Natural killer cell (primary cell): Measurements from ENCODE around the gene CROCC2. TPM values are rescaled to one million over a fixed set of nuclear protein-coding genes. Genes with fewer than 3 reads are reported as not detected.

Experiments used
- ATAC-seq, 3 donors: fragments of 150-1000 bp in 2 of 3; fragments of 200-7000 bp in 1 of 3; cut with Tn5 transposase; 1 replicate in 1 of 3; 2 replicates in 2 of 3; pipeline ENCODE4 v1.10.0; 2021; ENCODE audit warnings: mild to moderate bottlenecking in 2 of 3, moderate library complexity in 2 of 3
- DNase-seq, 2 donors: peaks; one replicate each; pipeline versions ENCODE4 v3.0.0 to v3.0.0-alpha.2; 2013 to 2021; ENCODE audit warnings: mixed read lengths in 1 of 2
- H3K27ac ChIP-seq: one replicate; pipeline ENCODE4 v1.5.1; 2013; ENCODE audit warnings: mild to moderate bottlenecking, low read length
- H3K27me3 ChIP-seq: one replicate; pipeline ENCODE4 v1.6.1; 2013; ENCODE audit warnings: low read length; ENCODE audit not compliant: control insufficient read depth, insufficient read depth
- H3K36me3 ChIP-seq: one replicate; pipeline ENCODE4 v1.6.1; 2013; ENCODE audit warnings: low read length; ENCODE audit not compliant: control insufficient read depth, insufficient read depth
- H3K4me1 ChIP-seq: one replicate; pipeline ENCODE4 v1.6.1; 2013; ENCODE audit warnings: low read length; ENCODE audit not compliant: control insufficient read depth, insufficient read depth
- H3K4me3 ChIP-seq: one replicate; pipeline ENCODE4 v1.5.1; 2013; ENCODE audit warnings: low read length
- H3K9me3 ChIP-seq: one replicate; pipeline ENCODE4 v1.6.1; 2013; ENCODE audit warnings: low read length; ENCODE audit not compliant: control insufficient read depth, insufficient read depth
- H3K27ac Mint-ChIP-seq, 2 donors: one replicate each; pipeline ENCODE4 v1.8.0; 2022; ENCODE audit warnings: mild to moderate bottlenecking in 2 of 2, mixed read lengths in 2 of 2, moderate library complexity in 1 of 2
- H3K27me3 Mint-ChIP-seq, 2 donors: one replicate each; pipeline ENCODE4 v1.8.0; 2022; ENCODE audit warnings: low read depth in 2 of 2, mixed read lengths in 2 of 2
- H3K36me3 Mint-ChIP-seq: one replicate; pipeline ENCODE4 v1.8.0; 2022; ENCODE audit warnings: mixed read lengths
- H3K4me1 Mint-ChIP-seq, 2 donors: one replicate each; pipeline ENCODE4 v1.8.0; 2022; ENCODE audit warnings: mixed read lengths in 2 of 2
- H3K4me3 Mint-ChIP-seq: one replicate; pipeline ENCODE4 v1.8.0; 2022; ENCODE audit warnings: mild to moderate bottlenecking, moderate library complexity, mixed read lengths
- H3K9me3 Mint-ChIP-seq, 2 donors: one replicate each; pipeline ENCODE4 v1.8.0; 2022; ENCODE audit warnings: mixed read lengths in 2 of 2
- WGBS: methylation state at CpG from one replicate; pipeline ENCODE4 v1.1.7; 2013; ENCODE audit warnings: missing lambda C conversion rate; ENCODE audit not compliant: insufficient coverage; 5-methylcytosine and 5-hydroxymethylcytosine counted together
- intact Hi-C: fragments of 100-400 bp; cut with micrococcal nuclease; formaldehyde crosslinking; loops from one replicate; pipeline ENCODE4 v1.14.2; 2022
- total RNA-seq, 4 donors: library from RNA; stranded (reverse); fragments of 120-200 nt in 1 of 4; gene quantifications; one replicate each; pipeline versions ENCODE4 v1.2.3 to v1.2.4, GENCODE V29; 2013 to 2022
- TF ChIP-seq, protein P1 (sequence below): fragments of 200-600 bp; IDR thresholded peaks from one replicate; pipeline ENCODE4 v1.8.0; 2022; ENCODE audit warnings: antibody characterized with exemption

The CROCC2 gene
- total RNA-seq, 3 donors from 2014 or later (not counting 1 experiment from before 2014, with no cell fraction given) = 0.14 TPM; not detected in 2

DNA sequence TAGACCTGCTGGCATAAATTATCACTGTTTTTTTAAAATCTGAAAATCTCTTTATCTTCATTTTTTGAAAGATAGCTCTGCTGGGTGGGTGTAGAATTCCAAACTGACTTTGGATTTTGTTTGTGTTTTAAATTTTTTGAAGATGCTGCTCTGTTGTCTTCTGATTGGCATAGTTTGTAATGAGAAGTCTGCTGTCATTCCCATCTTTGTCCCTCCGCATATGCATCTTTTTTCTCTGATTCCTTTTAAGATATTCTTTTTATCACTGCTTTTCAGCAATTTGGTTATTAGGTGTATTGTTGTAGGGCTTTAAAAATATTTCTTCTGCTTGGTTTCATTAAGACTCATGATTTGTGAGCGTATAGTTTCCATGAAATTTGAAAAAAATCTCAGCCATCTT, 99.4 kb downstream of the CROCC2 start:
- ATAC-seq (no peak), DNase-seq (no peak)
- Mint-ChIP-seq H3K27ac (no peak overlapping the region), H3K9me3 (peaks cover 2 to 11% of the 10 kb centered on the region in 2 donors), H3K36me3 (peaks cover 9% of the 10 kb centered on the region), H3K4me3 (no peak overlapping the region), H3K4me1 (peaks cover 0 to 17% of the 10 kb centered on the region in 2 donors), H3K27me3 (peaks cover 17 to 21% of the 10 kb centered on the region in 2 donors)
- no CpG with 5 or more reads among the region's 2 CpGs for WGBS
- intact Hi-C loops = no loop called here
- TF ChIP-seq, protein P1, sequence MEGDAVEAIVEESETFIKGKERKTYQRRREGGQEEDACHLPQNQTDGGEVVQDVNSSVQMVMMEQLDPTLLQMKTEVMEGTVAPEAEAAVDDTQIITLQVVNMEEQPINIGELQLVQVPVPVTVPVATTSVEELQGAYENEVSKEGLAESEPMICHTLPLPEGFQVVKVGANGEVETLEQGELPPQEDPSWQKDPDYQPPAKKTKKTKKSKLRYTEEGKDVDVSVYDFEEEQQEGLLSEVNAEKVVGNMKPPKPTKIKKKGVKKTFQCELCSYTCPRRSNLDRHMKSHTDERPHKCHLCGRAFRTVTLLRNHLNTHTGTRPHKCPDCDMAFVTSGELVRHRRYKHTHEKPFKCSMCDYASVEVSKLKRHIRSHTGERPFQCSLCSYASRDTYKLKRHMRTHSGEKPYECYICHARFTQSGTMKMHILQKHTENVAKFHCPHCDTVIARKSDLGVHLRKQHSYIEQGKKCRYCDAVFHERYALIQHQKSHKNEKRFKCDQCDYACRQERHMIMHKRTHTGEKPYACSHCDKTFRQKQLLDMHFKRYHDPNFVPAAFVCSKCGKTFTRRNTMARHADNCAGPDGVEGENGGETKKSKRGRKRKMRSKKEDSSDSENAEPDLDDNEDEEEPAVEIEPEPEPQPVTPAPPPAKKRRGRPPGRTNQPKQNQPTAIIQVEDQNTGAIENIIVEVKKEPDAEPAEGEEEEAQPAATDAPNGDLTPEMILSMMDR = no peak
- Histone ChIP-seq H3K9me3 (peaks cover 14% of the 10 kb centered on the region), H3K4me3 (no peak overlapping the region), H3K27ac (no peak overlapping the region), H3K27me3 (no peaks in the 10 kb centered on the region), H3K4me1 (peaks cover 14% of the 10 kb centered on the region), H3K36me3 (no peaks in the 10 kb centered on the region)

GRCh38 chr2:241006412-241006811, 100.3 kb downstream of the CROCC2 start:
- Histone ChIP-seq H3K27me3 (no peaks in the 10 kb centered on the region), H3K4me3 (no peak overlapping the region), H3K36me3 (no peaks in the 10 kb centered on the region), H3K9me3 (peaks cover 14% of the 10 kb centered on the region), H3K4me1 (peaks cover 14% of the 10 kb centered on the region), H3K27ac (no peak overlapping the region)
- Mint-ChIP-seq H3K27ac (no peak overlapping the region), H3K4me1 (peaks cover 0 to 17% of the 10 kb centered on the region in 2 donors), H3K9me3 (peaks cover 2 to 11% of the 10 kb centered on the region in 2 donors), H3K4me3 (no peak overlapping the region), H3K36me3 (peaks cover 9% of the 10 kb centered on the region), H3K27me3 (peaks cover 17 to 20% of the 10 kb centered on the region in 2 donors)
- 77% methylated on average over 2 of the region's 3 CpGs for WGBS
- intact Hi-C loops = no loop called here
- DNase-seq (no peak), ATAC-seq (no peak)
- TF ChIP-seq, protein P1 = no peak

- ATAC-seq (no peak), DNase-seq (no peak)
- Histone ChIP-seq H3K9me3 (peaks cover 14% of the 10 kb centered on the region), H3K27ac (no peak overlapping the region), H3K36me3 (no peaks in the 10 kb centered on the region), H3K4me1 (peaks cover 14% of the 10 kb centered on the region), H3K4me3 (no peak overlapping the region), H3K27me3 (no peaks in the 10 kb centered on the region)
- 97% methylated on average over 7 of the region's 7 CpGs for WGBS
- intact Hi-C loops = no loop called here
- peaks cover 17 to 20% of the 10 kb centered on the region in 2 donors for H3K27me3 Mint-ChIP-seq
- peaks cover 0 to 17% of the 10 kb centered on the region in 2 donors for H3K4me1 Mint-ChIP-seq
- H3K9me3 Mint-ChIP-seq = peaks cover 2 to 11% of the 10 kb centered on the region in 2 donors
- peaks cover 9% of the 10 kb centered on the region for H3K36me3 Mint-ChIP-seq
- no peak overlapping the region for H3K27ac Mint-ChIP-seq
- H3K4me3 Mint-ChIP-seq = no peak overlapping the region
- TF ChIP-seq, protein P1 = no peak
Observed at GRCh38 chr2:241007111-241007510, 101.0 kb downstream of the CROCC2 start.
